Measurements from ENCODE around the gene FPR2.

- no peak for TF ChIP-seq CTCF (IDR thresholded peaks at IDR 0.05)
- no peak for TF ChIP-seq POLR2A (IDR thresholded peaks at IDR 0.05)
- no peak for TF ChIP-seq POLR2AphosphoS5 (IDR thresholded peaks at IDR 0.05)
Observed at GRCh38 chr19:51783372-51783771, 22.4 kb downstream of the FPR2 start.
